Prostate gland (tissue), 2 donors: ENCODE data around the gene DLEC1.
"Not testable (repeated sequence)": the region's sequence is repeated elsewhere in the genome, so short reads cannot be mapped to it uniquely, and the experiment has no call there.

Experiments used
- CTCF ChIP-seq, 4 experiments: fragments of 200-600 bp in 2 of 4; fragments of 450-650 bp in 2 of 4; sonication (generic) in 2 of 4; IDR thresholded peaks; 1 replicate in 3 of 4; 2 replicates in 1 of 4; pipeline ENCODE4 v1.5.1; 2016 to 2019; ENCODE audit warnings: antibody characterized with exemption in 4 of 4, mild to moderate bottlenecking in 2 of 4, moderate library complexity in 2 of 4
- POLR2A ChIP-seq: fragments of 450-650 bp; IDR thresholded peaks from one replicate; pipeline ENCODE4 v1.6.1; 2016; ENCODE audit warnings: antibody characterized with exemption, mild to moderate bottlenecking

GRCh38 chr3:38064453-38064852 lies 25.4 kb downstream of the DLEC1 start:
- not testable (repeated sequence) for TF ChIP-seq CTCF (IDR thresholded peaks at IDR 0.05); POLR2A
